Measurements from ENCODE around the gene KRT39.

Gene KRT39

DNA sequence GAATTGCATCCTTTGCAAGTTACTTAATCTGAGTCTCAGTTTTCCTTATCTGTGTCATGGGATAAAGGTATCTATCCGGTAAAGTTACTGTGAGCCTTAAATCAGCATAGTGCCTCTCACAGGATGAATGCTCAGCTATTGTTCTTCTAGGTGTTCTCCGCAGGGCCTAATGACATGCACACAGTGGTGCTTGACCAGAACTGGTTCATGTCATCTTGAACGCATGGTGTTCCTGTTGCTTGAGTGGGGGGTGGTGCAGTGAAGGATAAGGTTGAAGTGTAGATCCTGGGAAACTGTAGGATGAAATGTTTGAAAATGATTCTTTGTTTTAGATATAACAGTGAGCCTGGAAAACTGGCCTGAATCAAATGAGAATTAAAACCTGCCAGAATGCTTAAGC, 13.4 kb upstream of the KRT39 start:
- DNase-seq (ENCODE audit: low spot score) = no peak

DNA sequence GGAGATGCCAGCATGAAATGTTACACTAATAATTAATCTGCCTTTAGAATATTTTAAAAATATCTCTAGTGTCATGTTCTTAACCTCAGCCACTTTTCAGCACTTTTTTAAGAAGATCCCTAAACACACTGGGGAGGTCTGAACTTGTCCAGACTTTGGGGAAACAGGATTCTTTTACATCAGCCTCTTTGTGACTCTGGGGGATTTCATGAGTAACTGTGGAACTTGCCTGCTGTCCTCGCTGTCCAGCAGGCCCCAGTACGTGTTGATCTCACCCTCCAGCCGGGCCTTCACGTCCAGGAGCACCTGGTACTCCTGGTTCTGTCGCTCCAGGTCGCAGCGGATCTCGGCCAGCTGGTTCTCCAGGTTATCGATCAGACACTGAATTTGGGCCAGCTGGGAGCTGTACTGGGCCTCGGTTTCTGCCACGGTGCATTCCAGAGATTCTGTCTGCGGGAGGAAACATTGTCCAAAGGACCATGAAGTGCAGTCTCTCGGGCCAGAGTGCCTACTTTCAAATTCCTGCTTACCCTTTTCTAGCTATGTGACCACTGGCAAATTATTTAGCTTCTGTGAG, 11.9 kb upstream of the KRT39 start:
- DNase-seq (ENCODE audit: low spot score) = no peak

DNA sequence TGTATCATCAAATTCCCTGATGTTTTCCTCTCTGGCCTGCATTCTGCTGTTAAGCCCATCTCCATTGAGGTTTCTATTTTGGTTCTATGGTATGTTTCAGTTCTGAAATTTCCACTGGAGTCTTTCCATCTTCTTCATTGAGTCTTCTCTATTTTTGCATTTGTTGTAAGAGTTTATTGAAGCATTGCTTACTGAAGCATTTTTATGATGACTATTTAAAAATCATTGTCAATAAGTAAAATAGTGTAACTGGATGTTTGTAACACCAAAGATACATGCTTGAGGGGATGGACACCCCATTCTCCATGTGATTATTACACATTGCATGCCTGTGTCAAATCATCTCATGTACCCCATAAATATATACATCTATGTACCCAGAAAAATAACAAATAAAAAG, 8.8 kb upstream of the KRT39 start:
- DNase-seq (ENCODE audit: low spot score) = no peak

DNA sequence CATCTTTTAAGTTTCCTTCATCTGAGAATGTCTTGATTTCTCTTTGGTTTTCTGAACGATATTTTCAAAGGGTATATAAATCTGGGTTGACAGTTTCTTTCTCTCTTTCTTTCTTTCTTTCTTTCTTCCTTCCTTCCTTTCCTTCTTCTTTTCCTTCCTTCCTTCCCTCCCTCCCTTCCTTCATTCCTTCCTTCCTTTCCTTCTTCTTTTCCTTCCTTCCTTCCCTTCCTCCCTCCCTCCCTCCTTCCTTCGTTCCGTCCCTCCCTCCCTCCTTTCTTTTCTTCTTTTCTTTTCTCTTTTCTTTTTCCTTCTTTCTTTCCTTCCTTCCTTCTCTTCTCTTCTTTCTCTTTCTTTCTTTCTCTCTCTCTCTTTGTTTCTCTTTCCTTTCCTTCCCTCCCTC, 7.6 kb upstream of the KRT39 start:
- DNase-seq (ENCODE audit: low spot score) = no peak

DNA sequence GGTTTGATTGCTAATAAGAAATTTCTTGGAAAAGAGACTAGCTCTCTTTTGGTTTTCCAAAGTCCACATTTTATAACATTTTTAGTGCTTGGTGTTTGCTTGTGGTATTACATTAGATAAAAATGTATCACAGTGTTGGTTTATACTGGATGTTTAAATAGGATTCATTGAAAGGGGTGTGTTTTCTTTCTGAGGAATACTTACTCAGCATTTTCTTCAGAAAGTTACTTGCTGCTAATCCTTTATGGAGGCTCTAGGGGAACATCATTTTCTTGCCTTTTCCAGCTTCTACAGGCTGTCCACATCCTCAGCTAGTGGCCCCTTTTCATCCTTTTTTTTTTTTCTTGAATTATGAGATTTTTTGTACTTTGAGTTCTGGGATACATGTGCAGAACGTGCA, 834 bp upstream of the KRT39 start:
- DNase-seq (ENCODE audit: low spot score) = no peak

DNA sequence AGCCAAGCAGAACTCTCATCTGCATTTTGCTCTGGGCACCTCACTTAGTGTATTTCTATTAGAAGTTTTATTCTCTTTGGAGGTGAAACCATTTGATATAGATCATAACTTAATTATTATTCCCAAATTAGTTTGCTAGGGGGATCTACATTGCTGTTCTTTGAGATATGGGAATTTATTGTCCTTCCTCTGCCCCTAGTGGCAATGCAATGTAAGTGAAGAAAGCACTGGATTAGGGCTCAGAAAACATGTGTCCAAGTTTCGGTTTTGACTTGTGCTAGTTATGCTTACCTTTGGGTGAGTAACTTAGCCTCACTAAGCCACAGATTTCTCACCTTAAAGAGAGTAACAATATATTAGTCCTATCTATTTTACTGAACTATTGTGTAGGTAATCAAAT, 2.9 kb downstream of the KRT39 start:
- peak; percentile 53 for DNase-seq (ENCODE audit: low spot score)

DNA sequence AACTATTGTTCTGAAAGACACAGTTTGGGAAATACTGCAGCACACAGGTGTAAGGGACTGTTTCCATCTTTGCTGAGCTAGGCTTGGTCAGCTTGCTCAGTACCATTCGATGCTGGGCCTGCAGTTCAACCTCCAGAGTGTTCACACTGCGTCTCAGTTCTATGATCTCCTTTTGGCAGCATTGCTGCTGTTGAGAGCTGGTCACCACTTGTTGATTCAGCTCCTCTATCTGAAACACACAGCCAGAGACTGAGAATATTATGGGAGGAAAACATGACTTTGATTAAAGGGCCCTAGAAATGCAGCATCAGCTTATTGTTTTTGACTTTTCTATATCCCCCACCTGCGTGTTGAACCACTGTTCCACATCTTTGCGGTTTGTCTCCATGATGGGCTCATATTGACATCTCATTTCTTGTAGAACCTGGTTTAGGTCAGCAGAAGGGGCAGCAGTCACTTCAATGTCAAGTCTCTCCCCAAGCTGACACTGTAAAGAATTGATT, 4.6 kb downstream of the KRT39 start:
- DNase-seq (ENCODE audit: low spot score) = no peak

DNA sequence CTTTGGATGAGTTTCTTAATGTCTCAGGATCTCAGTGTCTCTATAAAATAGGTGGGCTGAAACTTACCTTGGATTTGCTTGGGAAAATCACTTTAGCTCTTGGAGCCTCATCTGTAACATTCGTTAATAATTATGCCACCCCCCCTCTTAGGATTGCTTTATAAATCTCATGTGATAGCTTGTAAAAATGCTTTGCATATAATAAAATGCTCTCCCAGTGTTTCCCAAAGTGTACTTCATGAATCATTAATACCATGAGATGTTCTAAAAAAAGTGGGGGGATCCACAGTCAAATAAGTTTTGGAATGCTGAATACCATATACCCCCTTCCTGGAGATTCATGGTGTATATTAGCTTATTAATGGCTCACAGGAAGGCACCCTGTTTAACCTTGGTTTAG, 5.2 kb downstream of the KRT39 start:
- no peak for DNase-seq (ENCODE audit: low spot score)

DNA sequence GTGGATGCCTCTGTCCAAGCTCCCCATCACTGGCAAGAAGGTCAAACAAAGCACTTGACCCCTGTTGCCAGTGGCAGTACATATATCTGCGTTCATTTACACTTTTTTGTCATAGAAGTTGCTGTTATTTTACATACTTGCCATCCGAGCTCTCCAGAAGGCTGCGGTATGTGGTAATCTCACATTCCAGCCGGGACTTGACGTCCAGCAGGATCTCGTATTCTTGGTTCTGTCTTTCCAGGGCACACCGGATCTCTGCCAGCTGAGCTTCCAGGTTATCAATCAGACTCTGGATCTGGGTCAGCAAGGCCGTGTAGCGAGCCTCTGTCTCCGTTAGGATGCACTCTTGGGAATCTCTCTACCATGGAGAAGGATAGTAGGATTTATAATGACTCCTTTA, 6.6 kb downstream of the KRT39 start:
- no peak for DNase-seq (ENCODE audit: low spot score)

DNA sequence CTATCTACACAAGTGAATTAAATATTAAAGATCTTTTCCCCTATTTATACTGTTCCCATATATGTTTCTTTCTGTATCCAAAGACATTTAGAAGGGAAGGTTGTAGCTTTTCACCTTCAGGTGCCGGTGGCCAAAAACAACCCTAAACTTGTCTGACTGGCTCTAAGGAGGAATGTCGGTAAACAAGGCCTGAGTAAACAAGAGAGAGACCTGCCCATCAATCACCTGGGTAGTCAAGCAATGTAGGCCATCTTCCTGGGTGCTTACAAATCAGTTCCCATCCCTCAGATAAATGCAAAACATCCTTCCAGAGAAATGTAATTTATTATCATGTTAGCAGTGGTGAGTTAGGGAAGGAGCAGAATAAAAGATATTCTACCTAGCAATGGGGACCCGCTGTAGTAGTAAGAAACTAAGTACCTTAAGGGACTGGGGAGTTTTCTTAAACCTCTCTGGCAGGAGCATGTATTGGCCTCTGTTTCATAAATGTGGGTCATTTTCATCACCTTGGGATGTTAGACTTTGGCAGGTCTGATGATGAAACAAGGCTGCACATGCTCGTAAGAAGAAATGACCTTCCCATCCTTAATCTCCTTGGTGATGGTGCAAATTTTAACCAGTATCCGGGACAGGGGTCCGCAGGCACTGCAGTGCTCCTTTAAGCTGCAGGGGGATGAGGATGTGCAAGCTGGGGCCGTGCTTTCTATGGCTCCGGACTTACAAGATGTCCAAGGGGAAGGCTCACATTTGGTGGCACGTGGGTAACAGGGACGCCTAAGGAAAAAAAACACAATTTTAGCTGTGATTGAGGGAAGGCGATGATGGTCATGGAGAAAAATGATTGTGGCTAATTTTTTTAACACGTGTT, 8.4 kb downstream of the KRT39 start:
- DNase-seq (ENCODE audit: low spot score) = no peak

DNA sequence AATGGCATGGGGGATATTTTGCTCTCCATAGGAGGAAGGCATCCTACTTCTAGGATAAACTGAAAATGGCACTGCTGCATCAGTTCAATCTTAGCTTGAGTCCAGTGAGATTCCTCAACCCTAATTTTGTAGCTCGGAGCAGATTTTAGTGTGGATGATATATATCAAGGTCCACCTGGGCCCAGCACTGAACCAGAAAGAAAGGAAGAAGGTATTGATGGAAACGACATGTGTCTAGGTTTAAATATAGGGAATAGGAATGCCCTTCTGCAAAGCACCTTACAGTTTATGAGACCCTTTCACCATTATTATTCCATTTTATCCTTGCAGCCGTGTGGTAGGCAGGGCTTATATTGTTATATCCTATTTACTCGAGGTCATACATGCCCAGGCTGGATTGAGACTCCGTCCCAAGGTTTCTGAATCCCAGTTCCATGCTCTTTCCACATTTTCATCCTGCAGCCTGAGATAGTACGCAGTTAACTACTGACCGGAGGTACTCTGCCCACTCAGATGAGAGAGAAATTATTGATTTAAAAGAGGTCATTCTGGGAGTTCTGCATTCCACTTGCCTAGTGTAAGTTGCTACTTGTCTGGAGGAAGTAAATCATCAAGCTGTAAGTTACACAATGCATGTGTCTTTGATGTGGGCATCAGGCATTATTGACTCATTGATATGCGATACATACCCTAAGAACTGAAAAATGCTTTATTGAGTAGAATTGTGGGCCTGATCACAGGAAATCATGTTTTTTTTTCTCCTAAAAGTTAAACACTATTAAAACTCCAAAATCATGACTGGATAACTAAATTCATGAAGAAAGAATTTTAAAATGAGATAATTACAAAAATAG, 10.1 kb downstream of the KRT39 start:
- DNase-seq (ENCODE audit: low spot score) = peak; percentile 86

DNA sequence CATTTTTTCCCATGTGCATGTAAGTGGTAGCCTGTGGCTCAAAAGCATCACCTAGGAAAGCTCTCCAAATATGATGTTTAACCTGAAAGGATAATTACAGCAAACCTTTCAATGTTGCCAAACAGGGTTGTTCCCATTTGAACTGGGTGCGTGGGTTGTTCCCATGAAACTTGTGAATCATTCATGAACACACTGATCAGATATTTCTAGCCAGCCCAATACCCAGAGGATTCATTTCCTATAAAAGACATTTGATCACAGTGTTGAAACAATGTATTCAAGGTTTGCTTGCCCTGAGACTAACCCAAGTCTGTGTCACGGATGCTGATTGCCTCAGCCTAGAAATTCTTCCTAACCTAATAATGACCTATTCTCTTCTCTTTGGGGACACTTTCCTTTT, 12.9 kb downstream of the KRT39 start:
- peak; percentile 54 for DNase-seq (ENCODE audit: low spot score)

DNA sequence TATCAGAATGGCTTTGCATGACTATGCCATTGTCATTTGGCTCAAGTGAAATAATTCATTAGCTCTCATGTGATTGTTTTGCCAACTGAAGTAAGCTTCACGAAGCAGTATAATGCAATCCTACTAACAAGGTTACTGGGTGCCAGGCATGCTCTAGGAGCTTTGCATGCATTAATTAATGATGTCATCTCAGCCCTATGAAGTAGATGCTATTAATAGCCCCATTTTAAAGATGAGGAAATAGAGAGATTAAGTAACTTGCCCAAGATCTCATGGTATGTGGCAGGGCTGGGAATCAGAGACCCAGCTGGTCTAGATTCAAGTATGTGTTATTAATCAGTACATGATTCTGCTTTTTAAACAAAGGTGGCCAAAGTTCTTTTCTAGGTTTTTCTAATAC, 14.1 kb downstream of the KRT39 start:
- no peak for DNase-seq (ENCODE audit: low spot score)

DNA sequence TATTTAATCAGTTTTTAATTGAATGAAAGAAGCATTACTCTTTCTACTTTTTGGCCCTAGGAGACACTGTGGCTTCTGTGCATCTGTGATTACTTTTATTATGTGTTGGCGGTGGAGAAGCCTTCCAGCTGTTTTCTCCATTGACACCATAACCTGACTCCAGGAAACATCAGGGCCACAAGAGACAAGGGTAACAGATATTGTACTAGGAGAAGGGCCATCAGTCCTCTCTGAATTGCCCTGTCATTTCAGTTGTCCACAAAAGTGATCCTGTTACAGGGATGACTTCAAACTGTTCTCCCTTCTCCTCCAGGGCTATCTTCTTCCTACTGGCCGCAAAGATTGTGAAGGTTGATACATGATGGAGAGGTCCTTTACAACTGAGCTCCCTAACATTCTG, 14.6 kb downstream of the KRT39 start:
- no peak for DNase-seq (ENCODE audit: low spot score)

DNA sequence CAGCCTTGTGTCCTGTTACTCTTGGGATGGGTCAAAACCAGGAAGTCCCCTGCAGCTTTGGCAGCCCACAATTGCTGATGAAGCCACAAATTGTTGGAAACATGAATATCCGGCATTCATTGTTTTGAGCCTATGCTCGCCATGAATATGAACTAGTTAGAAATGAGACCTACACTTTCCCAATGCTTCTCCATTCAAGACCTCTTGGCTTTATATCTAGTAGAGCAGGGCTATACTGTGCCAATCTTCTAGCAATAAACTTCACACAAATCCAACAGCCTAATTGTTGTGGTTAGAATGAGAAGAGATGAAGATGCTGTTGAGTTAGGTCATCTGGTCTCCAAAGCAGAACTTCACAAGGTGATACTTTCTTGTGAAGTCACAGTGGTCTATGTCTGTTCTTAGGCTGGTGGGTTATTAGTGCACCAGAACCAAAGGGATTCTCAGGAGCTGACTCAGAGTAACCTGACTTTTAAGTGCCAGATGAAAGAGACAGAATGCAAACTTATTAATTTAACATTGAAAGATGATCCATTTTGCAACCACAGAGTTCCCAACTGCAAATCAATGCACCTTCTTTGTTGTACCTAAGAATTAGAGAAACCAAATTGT, 15.6 kb downstream of the KRT39 start:
- no peak for DNase-seq (ENCODE audit: low spot score)

DNA sequence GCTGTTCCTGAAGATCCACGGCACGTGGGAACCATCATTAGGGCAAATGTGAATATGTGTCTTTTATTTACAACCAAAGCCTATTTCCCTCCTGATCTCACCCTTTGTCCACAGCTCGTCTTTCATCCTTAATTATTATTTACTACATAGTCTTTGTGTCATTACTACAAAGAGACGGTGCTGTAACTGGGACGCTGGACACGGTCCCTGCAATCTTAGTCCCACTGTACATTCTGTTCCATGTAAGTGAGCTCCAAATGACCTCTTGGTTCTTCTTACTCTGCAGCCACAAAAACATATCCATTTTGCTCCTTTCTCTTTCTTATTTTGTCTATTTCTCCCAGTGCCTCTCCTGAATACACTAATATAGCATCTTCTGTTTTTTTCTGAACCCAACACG, 16.6 kb downstream of the KRT39 start:
- DNase-seq (ENCODE audit: low spot score) = no peak

DNA sequence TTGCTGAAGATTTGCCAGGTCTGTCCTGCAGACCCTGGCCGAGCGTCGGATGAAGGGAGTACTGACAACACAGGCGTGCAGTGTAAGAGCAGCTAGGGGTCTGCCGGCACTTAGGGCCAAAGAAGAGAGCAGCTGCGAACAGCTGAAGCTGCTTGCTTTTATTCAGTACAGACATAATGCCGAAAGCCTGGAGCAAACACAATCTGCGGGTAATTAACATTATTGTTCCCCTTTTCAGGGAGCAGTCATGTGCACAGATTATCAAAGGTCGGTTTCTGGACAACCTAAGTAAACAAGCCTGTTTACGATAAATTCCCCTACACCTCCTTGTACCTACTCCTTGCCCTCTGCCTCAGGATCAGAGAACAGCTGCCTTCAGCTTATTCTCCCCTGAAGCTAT, 17.3 kb downstream of the KRT39 start:
- DNase-seq (ENCODE audit: low spot score) = no peak

DNA sequence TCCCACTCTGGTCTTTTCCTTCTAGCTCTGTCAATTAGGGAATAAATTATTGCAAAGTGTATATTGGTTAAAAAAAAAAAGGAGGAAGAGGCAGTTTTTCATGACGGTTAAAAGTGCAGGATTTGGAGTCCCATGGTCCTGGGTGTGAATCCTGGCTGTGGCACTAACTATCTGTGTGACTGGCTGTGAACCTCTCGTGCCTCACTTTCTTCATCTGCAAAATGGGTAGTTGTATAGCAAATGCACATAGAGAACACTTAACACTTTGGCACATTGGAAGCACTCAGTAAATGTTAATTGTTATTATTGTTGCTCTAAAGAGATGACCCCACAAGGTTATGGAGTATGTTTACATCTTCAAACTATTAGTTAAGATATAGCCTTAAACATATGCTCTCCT, 18.8 kb downstream of the KRT39 start:
- DNase-seq (ENCODE audit: low spot score) = no peak

DNA sequence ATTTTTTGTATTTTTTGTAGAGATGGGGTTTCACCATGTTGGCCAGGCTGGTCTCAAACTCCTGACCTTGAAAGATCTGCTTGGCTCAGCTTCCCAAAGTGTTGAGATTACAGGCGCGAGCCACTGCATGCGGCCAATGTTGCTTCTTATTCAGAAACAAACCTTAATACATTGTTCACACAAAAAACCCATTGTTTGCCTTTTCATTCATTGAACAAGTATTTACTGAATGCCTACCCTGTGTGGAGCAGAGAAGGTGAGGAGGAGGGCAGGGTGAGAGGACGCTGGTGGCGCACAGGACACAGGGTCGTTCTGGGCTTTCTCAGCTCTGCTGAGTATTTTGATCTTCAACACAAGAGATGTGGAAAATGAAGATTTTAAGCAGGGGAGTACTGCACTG, 21.3 kb downstream of the KRT39 start:
- no peak for DNase-seq (ENCODE audit: low spot score)

DNA sequence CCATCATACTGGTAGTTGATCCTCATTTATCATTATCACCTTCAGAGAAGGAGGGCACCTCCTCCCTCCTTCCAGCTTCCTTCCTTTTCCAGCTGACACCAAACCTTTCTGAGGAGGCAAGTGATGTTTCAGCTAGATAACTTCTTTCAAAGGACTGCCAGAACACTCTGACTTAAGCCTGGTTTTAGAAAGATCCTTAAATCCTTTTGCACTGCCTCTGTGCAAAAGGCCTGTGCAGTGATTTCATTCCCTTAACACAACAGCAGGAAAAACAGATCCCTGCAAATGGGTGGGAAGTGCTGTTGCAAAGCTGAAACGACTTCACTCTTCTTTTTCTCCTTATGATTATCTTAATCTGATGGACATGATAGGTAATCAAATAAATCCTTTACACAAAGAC, 22.2 kb downstream of the KRT39 start:
- DNase-seq (ENCODE audit: low spot score) = no peak

DNA sequence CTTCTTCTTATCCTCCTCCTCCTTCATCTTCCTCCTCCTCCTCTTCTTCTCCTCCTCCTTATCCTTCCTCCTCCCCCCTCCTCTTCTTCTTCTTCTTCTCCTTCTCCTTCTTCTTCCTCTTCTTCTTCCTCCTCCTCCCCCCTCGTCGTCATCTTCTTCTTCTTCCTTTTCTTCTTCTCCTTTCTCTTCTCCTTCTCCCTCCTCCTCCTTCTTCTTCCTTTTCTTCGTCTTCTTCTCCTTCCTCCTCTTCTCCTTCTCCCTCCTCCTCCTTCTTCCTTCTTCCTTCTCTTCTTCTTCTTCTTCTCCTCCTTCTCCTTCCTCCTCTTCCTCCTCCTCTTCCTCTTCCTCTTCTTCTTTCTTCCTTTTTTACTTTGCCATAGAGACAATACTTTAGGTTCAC, 24.2 kb downstream of the KRT39 start:
- no peak for DNase-seq (ENCODE audit: low spot score)

DNA sequence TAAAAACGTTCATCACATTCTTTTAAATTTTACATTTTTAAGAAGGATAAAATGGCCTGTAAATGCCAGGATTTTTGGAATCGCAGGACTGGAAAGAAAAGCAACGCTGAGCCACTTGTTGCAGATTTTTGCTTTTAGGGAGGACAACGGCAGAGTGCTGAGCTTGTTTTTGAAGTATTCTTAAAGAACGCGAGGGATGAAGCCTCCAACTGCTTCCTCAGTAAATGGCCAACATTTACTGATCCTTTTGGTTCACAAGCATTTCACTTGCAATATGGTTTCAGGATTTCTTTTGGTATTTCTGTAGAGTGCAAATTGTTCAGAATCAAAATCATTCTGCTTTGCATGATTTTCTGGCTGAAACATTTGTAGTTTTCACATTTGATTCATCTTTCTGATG, 26.5 kb downstream of the KRT39 start:
- DNase-seq (ENCODE audit: low spot score) = no peak

Data from RKO (cell line).